ENCODE results near the gene AP5S1.

The AP5S1 gene

GRCh38 chr20:3873507-3873906, 53.2 kb downstream of the AP5S1 start:
- Histone ChIP-seq H3K36me3 (ENCODE audit: control insufficient read depth in 1 of 2, insufficient read depth in 2 of 2, low read length in 2 of 2) (peaks cover 17 to 43% of the 10 kb centered on the region in 2 donors), H3K4me1 (ENCODE audit: control insufficient read depth in 1 of 2, insufficient read depth in 2 of 2, low read length in 2 of 2) (peaks cover 3 to 7% of the 10 kb centered on the region in 2 donors), H3K9ac (ENCODE audit: low read depth in 1 of 2, low read length in 2 of 2) (no peak overlapping the region), H3K27ac (ENCODE audit: low read depth, low read length) (no peak overlapping the region), H3K27me3 (ENCODE audit: control insufficient read depth in 1 of 2, insufficient read depth in 2 of 2, low read length in 2 of 2) (no peaks in the 10 kb centered on the region), H3K4me3 (ENCODE audit: low read depth in 1 of 2, low read length in 2 of 2) (no peak overlapping the region), H3K9me3 (ENCODE audit: control insufficient read depth in 1 of 2, low read length in 2 of 2) (no peaks in the 10 kb centered on the region)

- peaks cover 17 to 43% of the 10 kb centered on the region in 2 donors for H3K36me3 ChIP-seq (ENCODE audit: control insufficient read depth in 1 of 2, insufficient read depth in 2 of 2, low read length in 2 of 2)
- no peaks in the 10 kb centered on the region for H3K27me3 ChIP-seq (ENCODE audit: control insufficient read depth in 1 of 2, insufficient read depth in 2 of 2, low read length in 2 of 2)
- H3K4me1 ChIP-seq (ENCODE audit: control insufficient read depth in 1 of 2, insufficient read depth in 2 of 2, low read length in 2 of 2): peaks cover 3 to 7% of the 10 kb centered on the region in 2 donors
- H3K4me3 ChIP-seq (ENCODE audit: low read depth in 1 of 2, low read length in 2 of 2): no peak overlapping the region
- no peak overlapping the region for H3K9ac ChIP-seq (ENCODE audit: low read depth in 1 of 2, low read length in 2 of 2)
- no peak overlapping the region for H3K27ac ChIP-seq (ENCODE audit: low read depth, low read length)
- H3K9me3 ChIP-seq (ENCODE audit: control insufficient read depth in 1 of 2, low read length in 2 of 2): no peaks in the 10 kb centered on the region
These were observed 54.0 kb downstream of the AP5S1 start for GRCh38 chr20:3874194-3874844.

GRCh38 chr20:3875378-3875974, 55.1 kb downstream of the AP5S1 start:
- Histone ChIP-seq H3K4me1 (ENCODE audit: control insufficient read depth in 1 of 2, insufficient read depth in 2 of 2, low read length in 2 of 2) (no peaks in the 10 kb centered on the region), H3K9me3 (ENCODE audit: control insufficient read depth in 1 of 2, low read length in 2 of 2) (no peaks in the 10 kb centered on the region), H3K4me3 (ENCODE audit: low read depth in 1 of 2, low read length in 2 of 2) (no peak overlapping the region), H3K36me3 (ENCODE audit: control insufficient read depth in 1 of 2, insufficient read depth in 2 of 2, low read length in 2 of 2) (peaks cover 17 to 43% of the 10 kb centered on the region in 2 donors), H3K27ac (ENCODE audit: low read depth, low read length) (no peak overlapping the region), H3K9ac (ENCODE audit: low read depth in 1 of 2, low read length in 2 of 2) (no peak overlapping the region), H3K27me3 (ENCODE audit: control insufficient read depth in 1 of 2, insufficient read depth in 2 of 2, low read length in 2 of 2) (no peaks in the 10 kb centered on the region)

GRCh38 chr20:3876000-3876399, 55.7 kb downstream of the AP5S1 start:
- H3K9me3 ChIP-seq (ENCODE audit: control insufficient read depth in 1 of 2, low read length in 2 of 2): no peaks in the 10 kb centered on the region

GRCh38 chr20:3876676-3877075, 56.3 kb downstream of the AP5S1 start:
- Histone ChIP-seq H3K9me3 (ENCODE audit: control insufficient read depth in 1 of 2, low read length in 2 of 2) (no peaks in the 10 kb centered on the region), H3K9ac (ENCODE audit: low read depth in 1 of 2, low read length in 2 of 2) (no peak overlapping the region), H3K27ac (ENCODE audit: low read depth, low read length) (no peak overlapping the region), H3K36me3 (ENCODE audit: control insufficient read depth in 1 of 2, insufficient read depth in 2 of 2, low read length in 2 of 2) (peaks cover 17 to 35% of the 10 kb centered on the region in 2 donors), H3K4me1 (ENCODE audit: control insufficient read depth in 1 of 2, insufficient read depth in 2 of 2, low read length in 2 of 2) (no peaks in the 10 kb centered on the region), H3K27me3 (ENCODE audit: control insufficient read depth in 1 of 2, insufficient read depth in 2 of 2, low read length in 2 of 2) (no peaks in the 10 kb centered on the region), H3K4me3 (ENCODE audit: low read depth in 1 of 2, low read length in 2 of 2) (no peak overlapping the region)

More at GRCh38 chr20:3876000-3876399, 55.7 kb downstream of the AP5S1 start:
- H3K27ac ChIP-seq (ENCODE audit: low read depth, low read length): no peak overlapping the region
- H3K36me3 ChIP-seq (ENCODE audit: control insufficient read depth in 1 of 2, insufficient read depth in 2 of 2, low read length in 2 of 2): peaks cover 17 to 42% of the 10 kb centered on the region in 2 donors
- H3K4me3 ChIP-seq (ENCODE audit: low read depth in 1 of 2, low read length in 2 of 2): no peak overlapping the region
- H3K9ac ChIP-seq (ENCODE audit: low read depth in 1 of 2, low read length in 2 of 2): no peak overlapping the region
- H3K27me3 ChIP-seq (ENCODE audit: control insufficient read depth in 1 of 2, insufficient read depth in 2 of 2, low read length in 2 of 2): no peaks in the 10 kb centered on the region
- H3K4me1 ChIP-seq (ENCODE audit: control insufficient read depth in 1 of 2, insufficient read depth in 2 of 2, low read length in 2 of 2): no peaks in the 10 kb centered on the region
